T47D (cell line): ENCODE measurements around the gene CCDC73.
"Not testable (repeated sequence)": the region's sequence is repeated elsewhere in the genome, so short reads cannot be mapped to it uniquely, and the experiment has no call there.

Experiments
- DNase-seq, 2 experiments: peaks; one replicate each; pipeline versions ENCODE4 v3.0.0 to v3.0.0-alpha.2; 2011 to 2012; ENCODE audit warnings: low read depth in 1 of 2, low spot score in 1 of 2
- JUND ChIP-seq: IDR thresholded peaks from 2 replicates; pipeline ENCODE4 v1.6.1; 2012; ENCODE audit warnings: low read depth
- in situ Hi-C: cut with HindIII; loops from 2 replicates; pipeline ENCODE4 v1.10.0; 2016; ENCODE audit warnings: low sequenced_read_pairs, low pct_unique_long_range_greater_than_20kb

The CCDC73 gene

GRCh38 chr11:32826113-32826512 is 31.7 kb upstream of the CCDC73 start:
- DNase-seq: no peak
- no peak for TF ChIP-seq JUND
- in situ Hi-C loops: no loop called here

DNA sequence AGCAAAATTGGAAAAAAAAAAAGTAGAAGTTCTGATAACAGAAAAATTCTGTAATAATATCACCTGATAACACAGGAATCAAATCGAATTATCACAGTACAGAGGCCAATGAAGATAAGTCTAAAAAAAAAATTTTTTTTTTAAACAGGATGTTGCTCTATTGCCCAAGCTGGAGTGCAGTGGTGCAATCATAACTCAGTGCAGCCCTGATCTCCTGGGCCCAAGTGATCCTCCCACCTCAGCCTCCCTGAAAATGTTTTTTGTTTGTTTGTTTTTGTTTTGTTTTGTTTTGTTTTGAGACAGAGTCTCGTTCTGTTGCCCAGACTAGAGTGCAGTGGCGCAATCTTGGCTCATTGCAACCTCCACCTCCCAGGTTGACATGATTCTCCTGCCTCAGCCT is 29.2 kb upstream of the CCDC73 start:
- DNase-seq, in situ Hi-C loops: not testable (repeated sequence)

DNA sequence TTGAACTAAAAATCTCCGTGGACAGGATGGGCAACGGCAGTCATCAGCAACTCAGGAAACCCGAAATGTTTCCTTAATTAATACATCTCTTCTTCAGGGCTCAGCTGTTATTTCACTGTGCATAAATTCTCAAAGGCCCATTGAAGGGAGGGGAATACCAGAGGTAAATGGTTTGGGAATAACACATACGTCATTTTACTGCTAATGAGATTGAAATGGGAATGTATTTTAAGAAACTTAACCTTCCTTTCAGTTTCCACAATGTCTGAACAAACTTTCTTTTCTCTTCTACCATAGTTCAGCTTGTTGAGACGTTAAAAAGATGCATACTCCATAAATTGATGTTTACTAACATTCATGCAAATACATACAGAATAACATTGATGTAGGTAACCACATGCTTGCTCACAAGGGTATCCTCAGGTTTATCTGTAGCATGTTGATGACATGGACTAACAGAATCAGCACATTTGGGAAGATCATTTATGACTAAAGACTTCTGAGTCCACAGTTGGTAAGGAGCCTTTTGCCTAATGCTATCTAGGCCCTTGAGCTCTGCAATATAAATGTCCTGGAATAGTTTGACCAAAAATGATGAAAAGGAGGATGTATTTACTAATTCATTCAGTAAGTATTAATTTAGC is 27.6 kb upstream of the CCDC73 start:
- no peak for TF ChIP-seq JUND
- DNase-seq: no peak
- in situ Hi-C loops: no loop called here

- no peak for TF ChIP-seq JUND
- no peak for DNase-seq
- in situ Hi-C loops: no loop called here
These were observed 27.1 kb upstream of the CCDC73 start for GRCh38 chr11:32821517-32821916.

DNA sequence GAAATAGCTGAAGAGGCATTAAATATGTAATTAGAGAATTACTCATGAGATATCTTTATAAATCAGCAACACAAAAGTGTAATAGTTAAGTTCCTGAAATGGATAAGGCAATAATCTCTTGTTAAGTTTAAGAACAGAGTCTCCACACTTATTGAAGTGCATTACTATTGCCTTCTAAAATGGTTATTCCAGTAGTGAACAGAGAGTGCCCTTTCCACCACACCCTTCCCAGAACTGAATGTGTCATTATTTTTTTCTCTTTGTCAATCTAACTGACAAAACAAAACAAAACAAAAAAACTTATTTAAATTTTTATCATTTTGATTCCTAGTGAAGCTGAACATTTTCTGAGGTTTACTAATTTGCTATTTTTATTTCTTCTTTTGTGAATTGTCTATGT is 26.0 kb upstream of the CCDC73 start:
- TF ChIP-seq JUND: no peak
- no peak for DNase-seq

DNA sequence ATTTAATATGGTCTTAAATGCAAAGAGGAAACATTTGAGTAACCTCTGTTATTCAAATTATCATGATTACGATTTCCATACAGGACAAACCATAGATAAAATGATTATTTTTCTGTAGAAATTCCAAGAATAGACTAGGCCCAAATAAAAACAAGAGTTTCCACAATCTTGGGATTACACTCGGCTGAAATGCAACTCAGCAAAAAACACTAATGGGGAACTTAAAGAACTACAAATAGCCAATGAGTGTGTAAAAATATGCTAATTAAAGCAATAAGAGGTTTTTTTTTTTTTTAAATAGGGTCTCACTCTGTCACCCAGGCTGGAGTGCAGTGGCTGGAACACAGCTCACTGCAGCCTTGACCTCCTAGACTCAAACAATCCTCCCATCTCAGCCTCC is 24.7 kb upstream of the CCDC73 start:
- TF ChIP-seq JUND: no peak
- no peak for DNase-seq
- in situ Hi-C loops: no loop called here

More for the DNA sequence above, 26.0 kb upstream of the CCDC73 start:
- in situ Hi-C loops: no loop called here

DNA sequence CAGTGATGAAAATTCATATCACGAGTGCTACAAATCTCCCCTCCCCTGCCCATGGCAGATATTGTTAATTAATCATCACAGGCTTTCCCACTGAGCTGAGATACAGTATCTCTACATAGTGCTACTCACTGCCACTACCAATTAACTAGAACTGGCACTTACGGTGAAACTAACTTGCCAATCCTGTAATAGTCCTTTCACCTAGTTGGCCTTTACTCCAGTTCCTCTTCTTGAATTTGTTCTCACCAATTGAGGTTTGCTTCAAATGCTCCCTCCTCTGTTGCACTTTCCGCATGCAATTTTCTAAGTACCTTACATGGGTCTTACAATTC is 23.4 kb upstream of the CCDC73 start:
- in situ Hi-C loops: no loop called here
- no peak for DNase-seq
- TF ChIP-seq JUND: no peak

- no peak for TF ChIP-seq JUND
- DNase-seq: no peak
- in situ Hi-C loops: no loop called here
These were observed 22.9 kb upstream of the CCDC73 start for GRCh38 chr11:32817181-32817851.

- peak; percentile 64 to 90 for DNase-seq
- no peak for TF ChIP-seq JUND
- in situ Hi-C loops: no loop called here
These were observed 14.9 kb upstream of the CCDC73 start for GRCh38 chr11:32809313-32809712.

DNA sequence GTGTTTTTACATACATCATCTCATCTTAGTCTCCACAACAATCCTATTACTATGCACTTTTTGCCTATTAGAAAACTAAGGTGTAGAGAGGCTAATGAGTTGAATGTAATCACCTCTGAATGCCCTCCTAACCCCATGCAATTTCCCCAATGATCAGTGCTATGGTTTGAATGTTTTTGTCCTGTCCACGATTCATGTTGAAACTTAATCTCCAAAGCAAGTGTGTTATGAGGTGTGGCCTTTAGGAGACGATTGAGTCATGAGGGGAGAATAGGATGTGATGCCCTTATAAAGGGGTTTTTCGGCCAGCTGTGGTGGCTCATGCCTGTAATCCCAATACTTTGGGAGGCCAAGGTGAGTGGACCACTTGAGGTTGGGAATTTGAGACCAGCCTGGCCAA is 2.0 kb upstream of the CCDC73 start:
- no peak for TF ChIP-seq JUND
- in situ Hi-C loops: no loop called here
- DNase-seq: no peak

DNA sequence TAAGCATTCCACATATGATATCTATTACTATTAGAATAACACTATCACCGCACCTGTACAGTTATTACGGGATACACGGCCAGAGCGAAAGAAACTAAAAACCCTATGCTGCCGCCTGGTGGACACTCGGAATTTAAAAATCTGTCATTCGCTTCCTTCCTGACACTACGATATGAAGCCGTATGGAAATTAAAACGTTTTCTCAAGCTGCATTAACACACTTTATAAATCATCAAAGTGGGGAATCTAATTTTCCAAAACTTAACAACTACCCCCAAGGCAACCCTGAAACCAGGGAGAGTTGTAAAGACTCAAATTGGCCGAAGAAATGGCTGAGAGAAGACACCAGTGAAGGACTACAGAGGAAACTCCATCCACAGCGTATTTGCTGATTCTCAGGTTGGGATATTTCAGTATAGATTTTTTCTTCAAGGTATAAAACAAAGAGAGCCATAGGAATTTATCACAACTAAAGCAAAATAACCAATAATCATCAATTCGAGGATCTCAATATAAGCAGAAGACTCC is 1.4 kb downstream of the CCDC73 start:
- TF ChIP-seq JUND: no peak
- in situ Hi-C loops: no loop called here
- peak; percentile 41 to 71 for DNase-seq

DNA sequence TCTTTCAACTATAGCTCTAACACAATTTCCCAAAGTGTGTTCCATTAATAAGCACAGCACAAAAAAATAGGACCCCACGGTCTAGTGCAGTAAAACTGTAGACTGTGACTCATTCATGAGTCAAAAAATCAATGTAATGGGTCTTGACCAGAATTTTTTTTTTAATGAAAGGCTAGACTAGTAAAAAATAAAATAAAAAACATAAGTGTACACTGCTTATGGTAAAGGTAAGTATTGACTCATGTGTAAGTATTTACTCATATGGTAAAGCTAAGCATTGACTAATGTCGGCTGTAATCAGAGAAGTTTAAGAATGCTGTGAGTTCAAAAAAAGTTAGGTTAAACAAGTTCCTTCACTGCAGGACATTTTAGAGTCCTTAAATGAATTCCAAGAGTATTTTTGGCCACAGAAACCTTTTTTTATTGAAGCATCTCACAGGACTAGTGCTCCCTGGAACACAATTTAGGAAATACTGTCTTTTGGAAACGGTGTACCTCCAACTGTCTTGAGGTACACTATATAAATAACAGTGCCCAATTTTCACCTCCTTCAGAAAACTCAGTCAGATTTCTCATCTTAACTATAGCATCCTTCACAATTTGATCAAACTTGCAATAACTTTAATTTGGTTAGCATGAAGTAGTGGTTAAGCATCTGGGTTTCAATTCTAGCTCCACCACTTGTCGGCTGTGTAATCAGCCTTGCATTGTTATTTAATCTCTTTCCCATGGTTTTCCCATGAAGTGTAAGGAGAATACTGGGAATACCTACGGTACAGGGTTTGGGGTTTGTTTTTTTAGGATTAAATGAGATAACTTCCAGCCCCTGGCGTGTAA is 2.1 kb downstream of the CCDC73 start:
- no peak for TF ChIP-seq JUND
- DNase-seq: no peak
- in situ Hi-C loops: no loop called here

GRCh38 chr11:32790916-32791315 is 3.5 kb downstream of the CCDC73 start:
- in situ Hi-C loops: no loop called here
- DNase-seq: no peak
- TF ChIP-seq JUND: no peak
